Activated CD8-positive, alpha-beta memory T cell treated with anti-CD3 and anti-CD28 coated beads for 1 hour (primary cell): ENCODE results near the gene EXOSC10.
"Not testable (repeated sequence)": the region's sequence is repeated elsewhere in the genome, so short reads cannot be mapped to it uniquely, and the experiment has no call there.

Source experiments
- DNase-seq, 2 donors: peaks; one replicate each; pipeline ENCODE4 v3.0.0-alpha.2; 2020; ENCODE audit warnings: low read depth in 1 of 2; ENCODE audit errors: extremely low read depth in 1 of 2

The EXOSC10 gene

DNA sequence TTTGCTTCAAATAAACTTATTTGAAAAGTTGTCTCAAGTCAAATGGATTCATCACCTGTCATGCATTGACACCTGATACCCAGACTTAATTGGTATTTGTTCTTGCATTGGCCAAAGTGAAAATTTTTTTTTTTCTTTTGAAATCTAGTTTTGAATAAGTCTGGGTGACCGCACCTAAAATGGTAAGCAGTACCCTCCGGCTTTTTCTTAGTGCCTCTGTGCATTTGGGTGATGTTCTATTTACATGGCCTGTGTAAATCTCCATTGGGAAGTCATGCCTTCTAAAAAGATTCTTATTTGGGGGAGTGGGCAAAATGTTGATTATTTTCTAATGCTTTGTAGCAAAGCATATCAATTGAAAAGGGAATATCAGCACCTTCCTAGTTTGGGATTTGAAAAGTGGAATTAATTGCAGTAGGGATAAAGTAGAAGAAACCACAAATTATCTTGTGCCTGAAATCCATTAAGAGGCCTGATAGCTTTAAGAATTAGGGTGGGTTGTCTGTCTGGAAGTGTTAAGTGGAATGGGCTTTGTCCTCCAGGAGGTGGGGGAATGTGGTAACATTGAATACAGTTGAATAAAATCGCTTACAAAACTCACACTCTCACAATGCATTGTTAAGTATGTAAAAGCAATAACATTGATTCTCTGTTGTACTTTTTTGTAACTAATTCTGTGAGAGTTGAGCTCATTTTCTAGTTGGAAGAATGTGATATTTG lies 75.4 kb downstream of the EXOSC10 start:
- no peak for DNase-seq

DNA sequence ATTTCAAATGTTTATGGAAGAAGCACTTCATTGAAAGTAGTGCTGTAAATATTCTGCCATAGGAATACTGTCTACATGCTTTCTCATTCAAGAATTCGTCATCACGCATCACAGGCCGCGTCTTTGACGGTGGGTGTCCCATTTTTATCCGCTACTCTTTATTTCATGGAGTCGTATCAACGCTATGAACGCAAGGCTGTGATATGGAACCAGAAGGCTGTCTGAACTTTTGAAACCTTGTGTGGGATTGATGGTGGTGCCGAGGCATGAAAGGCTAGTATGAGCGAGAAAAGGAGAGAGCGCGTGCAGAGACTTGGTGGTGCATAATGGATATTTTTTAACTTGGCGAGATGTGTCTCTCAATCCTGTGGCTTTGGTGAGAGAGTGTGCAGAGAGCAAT lies 76.5 kb downstream of the EXOSC10 start:
- no peak for DNase-seq

DNA sequence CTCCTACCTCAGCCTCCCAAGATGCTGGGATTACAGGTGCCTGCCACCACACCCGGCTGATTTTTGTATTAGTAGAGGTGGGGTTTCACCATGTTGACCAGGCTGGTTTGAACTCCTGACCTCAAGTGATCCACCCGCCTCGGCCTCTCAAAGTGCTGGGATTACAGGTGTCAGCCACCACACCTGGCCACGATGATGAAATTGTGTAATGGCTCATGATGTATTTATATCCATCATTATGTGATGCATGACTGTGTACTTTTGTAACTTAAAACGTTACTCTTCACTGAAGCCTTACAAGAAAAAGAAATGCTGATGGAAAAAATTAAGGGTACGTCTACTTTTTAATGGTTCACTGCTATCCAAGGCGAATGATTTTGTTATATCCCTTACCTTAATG lies 79.7 kb downstream of the EXOSC10 start:
- no peak for DNase-seq

DNA sequence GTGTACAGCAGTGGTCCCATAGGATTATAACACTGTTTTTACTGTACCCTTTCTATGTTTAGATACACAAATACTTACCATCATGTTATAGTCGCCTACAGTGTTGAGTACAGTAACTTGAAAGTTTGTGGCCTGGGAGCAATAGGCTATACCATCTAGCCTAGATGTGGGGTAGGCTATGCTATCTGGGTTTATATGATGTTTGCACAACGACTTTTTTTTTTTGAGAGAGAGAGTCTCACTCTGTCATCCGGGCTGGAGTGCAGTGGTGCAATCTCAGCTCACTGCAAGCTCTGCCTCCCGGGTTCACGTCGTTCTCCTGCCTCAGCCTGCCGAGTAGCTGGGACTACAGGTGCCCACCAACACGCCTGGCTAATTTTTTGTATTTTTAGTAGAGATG lies 80.3 kb downstream of the EXOSC10 start:
- DNase-seq, result not testable (repeated sequence)
